GM12878 (cell line): ENCODE data around the gene TP73. TPM values are rescaled to one million over a fixed set of nuclear protein-coding genes. Genes with fewer than 3 reads are reported as not detected.

Experiments used
- ATAC-seq: fragments of 200-7000 bp; cut with Tn5 transposase; 3 replicates; pipeline ENCODE4 v1.9.1; 2020; ENCODE audit warnings: mild to moderate bottlenecking, moderate library complexity
- BruUV-seq: library from RNA; stranded (reverse); fragments of 400-500 nt; replicated peaks from 2 replicates; lab custom pipeline; 2021; lab: Mats Ljungman, UMichigan
- CTCF ChIA-PET: fragments of 300-600 bp; sonication (Branson Sonifier 250); formaldehyde crosslinking; extraction: SDS; loops from one replicate; lab custom pipeline; 2021; ENCODE audit warnings: inconsistent platforms; lab: Yijun Ruan, JAX
- POLR2A ChIA-PET: fragments of 350-600 bp; formaldehyde crosslinking; extraction: SDS; loops from one replicate; lab custom pipeline; 2021; ENCODE audit warnings: inconsistent platforms; lab: Charles Lee
- RAD21 ChIA-PET: fragments of 300-600 bp; sonication (Branson Sonifier 250); formaldehyde crosslinking; loops from one replicate; lab custom pipeline; 2023; ENCODE audit warnings: antibody characterized with exemption; ENCODE audit not compliant: unreplicated experiment; lab: Charles Lee
- SMC1A ChIA-PET: fragments of 300-600 bp; sonication (Branson Sonifier 250); formaldehyde crosslinking; loops from one replicate; lab custom pipeline; 2023; ENCODE audit not compliant: unreplicated experiment, uncharacterized antibody; lab: Charles Lee
- DNase-seq: peaks from one replicate; pipeline ENCODE4 v3.0.0-alpha.2; 2011; ENCODE audit warnings: low read depth, low spot score
- FAIRE-seq: peaks from 3 replicates; lab custom pipeline; 2011; peaks lifted over from hg19 to GRCh38; lab: Jason Lieb, UNC
- H2AFZ ChIP-seq: 2 replicates; pipeline ENCODE4 v1.6.0; 2011; ENCODE audit warnings: low read depth, low read length, control low read depth; ENCODE audit not compliant: control insufficient read depth
- H3K27ac ChIP-seq: 2 replicates; pipeline ENCODE4 v1.5.1; 2011; ENCODE audit warnings: control low read depth; ENCODE audit not compliant: control insufficient read depth, insufficient read depth
- H3K27me3 ChIP-seq, 2 experiments: replicated peaks in 1 of 2; 2 replicates each; pipeline versions ENCODE4 v1.6.0 to v1.6.1; 2011; ENCODE audit warnings: low read length in 1 of 2; ENCODE audit not compliant: control insufficient read depth in 2 of 2, insufficient read depth in 2 of 2
- H3K36me3 ChIP-seq, 2 experiments: 2 replicates each; pipeline ENCODE4 v1.5.1; 2011; ENCODE audit warnings: low read length in 1 of 2; ENCODE audit not compliant: control insufficient read depth in 2 of 2, insufficient read depth in 2 of 2
- H3K4me1 ChIP-seq: 2 replicates; pipeline ENCODE4 v1.6.1; 2011; ENCODE audit warnings: mild to moderate bottlenecking, low read length, moderate library complexity, mixed read lengths; ENCODE audit not compliant: control insufficient read depth, insufficient read depth
- H3K4me2 ChIP-seq: 2 replicates; pipeline ENCODE4 v1.6.0; 2011; ENCODE audit warnings: control low read depth; ENCODE audit not compliant: control insufficient read depth, insufficient read depth
- H3K4me3 ChIP-seq: fragments of 200-600 bp; sonication (generic); 2 replicates; pipeline ENCODE4 v1.5.1; 2016
- H3K79me2 ChIP-seq: 2 replicates; pipeline ENCODE4 v1.6.0; 2011; ENCODE audit warnings: low read length; ENCODE audit not compliant: control insufficient read depth, insufficient read depth
- H3K9ac ChIP-seq: 2 replicates; pipeline ENCODE4 v1.8.0; 2011; ENCODE audit warnings: low read length, control low read depth, mixed read lengths; ENCODE audit not compliant: control insufficient read depth, insufficient read depth
- H3K9me3 ChIP-seq: replicated peaks from 3 replicates; pipeline ENCODE4 v1.5.1; 2011; ENCODE audit warnings: mild to moderate bottlenecking, low read length; ENCODE audit not compliant: control insufficient read depth, insufficient read depth
- H4K20me1 ChIP-seq: 2 replicates; pipeline ENCODE4 v1.6.0; 2011; ENCODE audit not compliant: control insufficient read depth, insufficient read depth
- E2F8 ChIP-seq: fragments of 450-650 bp; IDR thresholded peaks from 2 replicates; pipeline ENCODE4 v1.6.1; 2018; ENCODE audit warnings: mild to moderate bottlenecking, low read depth, moderate library complexity; ENCODE audit not compliant: partially characterized antibody
- GATAD2B ChIP-seq: fragments of 450-650 bp; conservative IDR thresholded peaks from 2 replicates; pipeline ENCODE4 v1.6.1; 2017; ENCODE audit warnings: low read depth, mild to moderate bottlenecking, moderate library complexity
- NR2C2 ChIP-seq: IDR thresholded peaks from 2 replicates; pipeline ENCODE4 v1.6.1; 2011; ENCODE audit warnings: borderline replicate concordance, low read depth; ENCODE audit not compliant: control insufficient read depth, insufficient read length
- POLR2AphosphoS5 ChIP-seq: IDR thresholded peaks from 2 replicates; pipeline ENCODE4 v1.6.1; 2011; ENCODE audit warnings: mild to moderate bottlenecking, low read length, inconsistent platforms
- RBBP5 ChIP-seq: fragments of 200-600 bp; sonication (generic); conservative IDR thresholded peaks from 2 replicates; pipeline ENCODE4 v1.6.1; 2016
- SIX5 ChIP-seq: IDR thresholded peaks from 2 replicates; pipeline ENCODE4 v1.6.1; 2011; ENCODE audit warnings: mild to moderate bottlenecking, low read depth, low read length, moderate library complexity; ENCODE audit not compliant: severe bottlenecking
- TAF1 ChIP-seq: IDR thresholded peaks from 2 replicates; pipeline ENCODE4 v1.6.1; 2011; ENCODE audit warnings: mild to moderate bottlenecking, low read depth, low read length, borderline replicate concordance
- WGBS: methylation state at CpG from one replicate; pipeline ENCODE4 v1.1.6; 2016; ENCODE audit warnings: low lambda C conversion rate; ENCODE audit not compliant: insufficient replicate concordance, insufficient coverage; ENCODE audit errors: missing lambda C conversion rate; 5-methylcytosine and 5-hydroxymethylcytosine counted together
- in situ Hi-C: fragments of 300-500 bp; cut with MboI; formaldehyde crosslinking; loops from 9 replicates; pipeline ENCODE4 v1.14.3; 2018; ENCODE audit warnings: mixed read lengths
- intact Hi-C: fragments of 100-400 bp; cut with micrococcal nuclease; formaldehyde crosslinking; loops from one replicate; pipeline ENCODE4 v1.14.2; 2022; ENCODE audit not compliant: unreplicated experiment
- polyA plus RNA-seq, 11 experiments: library from polyadenylated mRNA; depleted of rRNA in 4 of 11; unstranded in 6 of 11; stranded (reverse) in 5 of 11; fragments of >200 nt; fragmentation: Nextera tagmentation in 4 of 11; fragmentation: Illumina TruSeq in 1 of 11; extraction: Ambion mirVana in 4 of 11; extraction: Trizol in 1 of 11; gene quantifications; 1 replicate in 1 of 11; 2 replicates in 10 of 11; pipeline versions ENCODE4 v1.2.1 to v1.2.3, GENCODE V29; 2011 to 2016; ENCODE audit warnings: inconsistent platforms in 2 of 11, missing spikeins in 2 of 11, low read depth in 1 of 11
- total RNA-seq, 4 experiments: library from RNA; depleted of rRNA in 3 of 4; stranded (reverse); fragments of >200 nt in 3 of 4; fragmentation: Illumina TruSeq in 1 of 4; extraction: Trizol in 1 of 4; gene quantifications; 2 replicates each; pipeline versions ENCODE4 v1.2.1 to v1.2.3, GENCODE V29; 2013 to 2021
- TF ChIP-seq, protein P1 (sequence below): IDR thresholded peaks from 2 replicates; pipeline ENCODE4 v1.6.1; 2012; ENCODE audit warnings: mild to moderate bottlenecking, low read depth, low read length

Gene TP73
- total and polyA plus RNA-seq, 10 of the 15 experiments (the other 5 are each of a cell fraction or from before 2014, with no cell fraction given), result 0.08 to 54.2 (median 14.9) TPM

GRCh38 chr1:3675436-3675835 lies 23.1 kb downstream of the TP73 start:
- no peaks in the 10 kb centered on the region for H3K27me3 ChIP-seq
- ChIA-PET SMC1A (interaction anchor here (3.2 kb wide), 1 partner anchor 22 kb away, joined by 53 read pairs; the partner anchor contains the start of genes TP73 and WRAP73), POLR2A (interaction anchor here (3.7 to 3.9 kb wide), 2 partner anchors 10 to 20 kb away, joined by 49 to 71 read pairs; no protein-coding TSS in a partner anchor), RAD21 (interaction anchor here (3.8 kb wide), 2 partner anchors 9 to 21 kb away, joined by 78 to 80 read pairs; partner anchors contain the start of gene TP73), CTCF (interaction anchor here (3.4 to 3.8 kb wide), 3 partner anchors 10 to 27 kb away, joined by 13 to 63 read pairs (median 36); partner anchors contain the start of genes TP73 and WRAP73)
- H3K9ac ChIP-seq, result no peak overlapping the region
- intact Hi-C loops (no loop called here), in situ Hi-C loops (no loop called here)
- no peak for DNase-seq
- no peak for FAIRE-seq
- WGBS, result 90% methylated on average over 11 of the region's 11 CpGs
- no TSS peak for BruUV-seq
- H3K4me1 ChIP-seq, result peaks cover 89% of the 10 kb centered on the region
- TF ChIP-seq GATAD2B, result peak; percentile 41; the same call in 1 of the 2 replicates
- TF ChIP-seq, protein P1, sequence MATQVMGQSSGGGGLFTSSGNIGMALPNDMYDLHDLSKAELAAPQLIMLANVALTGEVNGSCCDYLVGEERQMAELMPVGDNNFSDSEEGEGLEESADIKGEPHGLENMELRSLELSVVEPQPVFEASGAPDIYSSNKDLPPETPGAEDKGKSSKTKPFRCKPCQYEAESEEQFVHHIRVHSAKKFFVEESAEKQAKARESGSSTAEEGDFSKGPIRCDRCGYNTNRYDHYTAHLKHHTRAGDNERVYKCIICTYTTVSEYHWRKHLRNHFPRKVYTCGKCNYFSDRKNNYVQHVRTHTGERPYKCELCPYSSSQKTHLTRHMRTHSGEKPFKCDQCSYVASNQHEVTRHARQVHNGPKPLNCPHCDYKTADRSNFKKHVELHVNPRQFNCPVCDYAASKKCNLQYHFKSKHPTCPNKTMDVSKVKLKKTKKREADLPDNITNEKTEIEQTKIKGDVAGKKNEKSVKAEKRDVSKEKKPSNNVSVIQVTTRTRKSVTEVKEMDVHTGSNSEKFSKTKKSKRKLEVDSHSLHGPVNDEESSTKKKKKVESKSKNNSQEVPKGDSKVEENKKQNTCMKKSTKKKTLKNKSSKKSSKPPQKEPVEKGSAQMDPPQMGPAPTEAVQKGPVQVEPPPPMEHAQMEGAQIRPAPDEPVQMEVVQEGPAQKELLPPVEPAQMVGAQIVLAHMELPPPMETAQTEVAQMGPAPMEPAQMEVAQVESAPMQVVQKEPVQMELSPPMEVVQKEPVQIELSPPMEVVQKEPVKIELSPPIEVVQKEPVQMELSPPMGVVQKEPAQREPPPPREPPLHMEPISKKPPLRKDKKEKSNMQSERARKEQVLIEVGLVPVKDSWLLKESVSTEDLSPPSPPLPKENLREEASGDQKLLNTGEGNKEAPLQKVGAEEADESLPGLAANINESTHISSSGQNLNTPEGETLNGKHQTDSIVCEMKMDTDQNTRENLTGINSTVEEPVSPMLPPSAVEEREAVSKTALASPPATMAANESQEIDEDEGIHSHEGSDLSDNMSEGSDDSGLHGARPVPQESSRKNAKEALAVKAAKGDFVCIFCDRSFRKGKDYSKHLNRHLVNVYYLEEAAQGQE, result no peak
- no peak for TF ChIP-seq NR2C2
- no peak for TF ChIP-seq SIX5
- no peak for TF ChIP-seq POLR2AphosphoS5
- TF ChIP-seq TAF1, result no peak
- no peak for TF ChIP-seq E2F8
- no peak for TF ChIP-seq RBBP5
- no peak overlapping the region for H2AFZ ChIP-seq
- no peaks in the 10 kb centered on the region for H3K9me3 ChIP-seq
- H4K20me1 ChIP-seq, result no peaks in the 10 kb centered on the region; the same call in 1 of the 2 replicates
- H3K4me2 ChIP-seq, result peak overlapping the region; percentile 39; the same call in 1 of the 2 replicates
- peaks cover 82% of the 10 kb centered on the region for H3K79me2 ChIP-seq
- no peak overlapping the region for H3K4me3 ChIP-seq
- H3K36me3 ChIP-seq, result peaks cover 0 to 6% of the 10 kb centered on the region in 2 experiments; a peak in 2 of 4 replicates
- no peak for ATAC-seq
- peak overlapping the region; percentile 89 for H3K27ac ChIP-seq
